Measurements from ENCODE around the gene LRRC63.

LRRC63 gene

GRCh38 chr13:46295491-46296114, 83.9 kb downstream of the LRRC63 start:
- peak; percentile 21 for DNase-seq (ENCODE audit: low read depth)
- no peak overlapping the region for H3K4me3 ChIP-seq (ENCODE audit: low read length)
- TF ChIP-seq, protein P1, sequence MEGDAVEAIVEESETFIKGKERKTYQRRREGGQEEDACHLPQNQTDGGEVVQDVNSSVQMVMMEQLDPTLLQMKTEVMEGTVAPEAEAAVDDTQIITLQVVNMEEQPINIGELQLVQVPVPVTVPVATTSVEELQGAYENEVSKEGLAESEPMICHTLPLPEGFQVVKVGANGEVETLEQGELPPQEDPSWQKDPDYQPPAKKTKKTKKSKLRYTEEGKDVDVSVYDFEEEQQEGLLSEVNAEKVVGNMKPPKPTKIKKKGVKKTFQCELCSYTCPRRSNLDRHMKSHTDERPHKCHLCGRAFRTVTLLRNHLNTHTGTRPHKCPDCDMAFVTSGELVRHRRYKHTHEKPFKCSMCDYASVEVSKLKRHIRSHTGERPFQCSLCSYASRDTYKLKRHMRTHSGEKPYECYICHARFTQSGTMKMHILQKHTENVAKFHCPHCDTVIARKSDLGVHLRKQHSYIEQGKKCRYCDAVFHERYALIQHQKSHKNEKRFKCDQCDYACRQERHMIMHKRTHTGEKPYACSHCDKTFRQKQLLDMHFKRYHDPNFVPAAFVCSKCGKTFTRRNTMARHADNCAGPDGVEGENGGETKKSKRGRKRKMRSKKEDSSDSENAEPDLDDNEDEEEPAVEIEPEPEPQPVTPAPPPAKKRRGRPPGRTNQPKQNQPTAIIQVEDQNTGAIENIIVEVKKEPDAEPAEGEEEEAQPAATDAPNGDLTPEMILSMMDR (IDR thresholded peaks at IDR 0.05; ENCODE audit: insufficient read depth, low read depth, low read length, missing control alignments), result no peak

DNA sequence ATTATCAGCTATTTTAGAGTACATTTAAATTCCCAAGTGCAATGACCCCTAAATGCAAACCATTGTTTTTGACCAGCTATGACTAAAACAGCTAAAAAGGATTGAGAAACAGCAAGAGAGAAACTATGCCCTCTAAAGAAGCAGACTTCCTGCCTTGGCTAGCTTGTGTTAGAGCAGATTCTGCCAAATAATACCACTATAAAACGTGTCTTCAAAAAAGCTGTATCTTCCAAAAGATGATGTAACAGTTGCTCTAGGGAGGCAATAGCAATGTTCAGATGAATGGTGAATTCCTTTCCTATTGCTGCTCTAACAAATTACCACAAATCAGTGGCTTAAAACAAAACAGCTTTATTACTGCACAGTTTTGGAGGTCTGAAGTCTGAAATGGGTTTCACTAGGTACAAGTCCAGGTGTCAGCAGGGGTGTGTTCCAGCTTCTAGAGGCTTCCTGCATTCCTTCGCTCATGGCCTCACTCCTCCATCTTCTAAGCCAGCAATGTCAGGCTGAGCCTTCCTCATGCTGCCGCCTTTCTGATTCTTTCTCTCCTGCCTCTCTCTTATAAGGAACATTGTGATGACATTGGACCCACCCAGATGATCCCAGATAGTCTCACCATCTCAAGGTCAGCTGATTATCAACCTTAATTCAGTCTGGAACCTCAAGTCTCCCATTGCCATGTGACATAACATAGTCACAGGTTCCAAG, 84.5 kb downstream of the LRRC63 start:
- H3K4me3 ChIP-seq (ENCODE audit: low read length), result no peak overlapping the region
- TF ChIP-seq, protein P1 (IDR thresholded peaks at IDR 0.05; ENCODE audit: insufficient read depth, low read depth, low read length, missing control alignments), result no peak
- DNase-seq (ENCODE audit: low read depth), result peak; percentile 40

GRCh38 chr13:46296921-46297320, 85.2 kb downstream of the LRRC63 start:
- H3K4me3 ChIP-seq (ENCODE audit: low read length), result no peak overlapping the region
- TF ChIP-seq, protein P1 (IDR thresholded peaks at IDR 0.05; ENCODE audit: insufficient read depth, low read depth, low read length, missing control alignments), result no peak
- peak; percentile 20 for DNase-seq (ENCODE audit: low read depth)

DNA sequence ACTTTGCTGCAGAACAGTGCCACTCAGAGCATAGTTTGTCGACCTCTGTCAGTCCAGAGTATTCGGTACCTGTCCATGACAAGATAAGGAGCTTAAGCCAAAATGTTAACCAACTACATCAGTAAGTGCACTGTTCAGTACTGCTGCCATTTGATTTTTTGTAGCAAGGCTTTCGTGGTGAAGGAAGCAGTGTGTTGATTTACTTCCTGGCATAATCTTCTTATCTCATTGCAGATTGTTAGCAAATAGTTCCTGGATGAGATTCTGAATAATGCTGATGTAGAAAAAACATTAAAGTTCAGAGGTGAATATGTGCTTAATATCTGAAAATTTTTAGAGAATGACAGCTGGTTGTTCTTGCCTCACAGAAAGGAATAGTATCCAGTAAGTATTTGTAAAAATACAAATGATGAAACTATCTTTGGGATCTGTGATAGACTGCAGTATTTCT, 85.7 kb downstream of the LRRC63 start:
- H3K4me3 ChIP-seq (ENCODE audit: low read length), result no peak overlapping the region
- DNase-seq (ENCODE audit: low read depth), result no peak

GRCh38 chr13:46303742-46304385, 92.1 kb downstream of the LRRC63 start:
- no peak for DNase-seq (ENCODE audit: low read depth)
- TF ChIP-seq, protein P1 (IDR thresholded peaks at IDR 0.05; ENCODE audit: insufficient read depth, low read depth, low read length, missing control alignments), result no peak
- no peak overlapping the region for H3K4me3 ChIP-seq (ENCODE audit: low read length)

More for the DNA sequence above, 85.7 kb downstream of the LRRC63 start:
- TF ChIP-seq, protein P1 (IDR thresholded peaks at IDR 0.05; ENCODE audit: insufficient read depth, low read depth, low read length, missing control alignments), result no peak

- DNase-seq (ENCODE audit: low read depth), result no peak
- TF ChIP-seq, protein P1 (IDR thresholded peaks at IDR 0.05; ENCODE audit: insufficient read depth, low read depth, low read length, missing control alignments), result no peak
These were observed 92.8 kb downstream of the LRRC63 start for GRCh38 chr13:46304546-46304945.

More at GRCh38 chr13:46304546-46304945, 92.8 kb downstream of the LRRC63 start:
- no peak overlapping the region for H3K4me3 ChIP-seq (ENCODE audit: low read length)

All from epithelial cell of esophagus (primary cell).